Gastroesophageal sphincter (tissue), 4 donors: ENCODE results near the gene SIGLEC1. TPM values are rescaled to one million over a fixed set of nuclear protein-coding genes. Genes with fewer than 3 reads are reported as not detected.

Source experiments
- ATAC-seq: fragments of 150-250 bp; one replicate; pipeline ENCODE4 v1.9.1; 2016; ENCODE audit warnings: mild to moderate bottlenecking, moderate library complexity
- H3K27ac ChIP-seq, 4 donors: fragments of 200-600 bp; sonication (generic) in 3 of 4; 1 replicate in 3 of 4; 2 replicates in 1 of 4; pipeline ENCODE4 v1.5.1; 2016 to 2019
- H3K27me3 ChIP-seq: fragments of 200-600 bp; sonication (generic); one replicate; pipeline ENCODE4 v1.5.1; 2019
- H3K36me3 ChIP-seq, 2 donors: fragments of 200-600 bp; sonication (generic); one replicate each; pipeline ENCODE4 v1.5.1; 2019; ENCODE audit warnings: control low read depth in 1 of 2
- H3K4me1 ChIP-seq, 3 donors: fragments of 200-600 bp; sonication (generic); 1 replicate in 2 of 3; 2 replicates in 1 of 3; pipeline ENCODE4 v1.5.1; 2016 to 2019; ENCODE audit warnings: control low read depth in 2 of 3
- H3K4me3 ChIP-seq, 2 donors: fragments of 200-600 bp; sonication (generic); one replicate each; pipeline ENCODE4 v1.5.1; 2019; ENCODE audit warnings: mild to moderate bottlenecking in 1 of 2, moderate library complexity in 1 of 2
- H3K9me3 ChIP-seq, 3 donors: fragments of 200-600 bp; sonication (generic); one replicate each; pipeline ENCODE4 v1.5.1; 2017 to 2019; ENCODE audit warnings: control low read depth in 2 of 3
- EP300 ChIP-seq: sonication (generic); formaldehyde crosslinking; IDR thresholded peaks from one replicate; pipeline ENCODE4 v1.6.1; 2017; ENCODE audit warnings: antibody characterized with exemption, mild to moderate bottlenecking
- POLR2A ChIP-seq, 2 donors: fragments of 450-650 bp; IDR thresholded peaks; one replicate each; pipeline ENCODE4 v1.6.1; 2017; ENCODE audit warnings: antibody characterized with exemption in 2 of 2, mild to moderate bottlenecking in 2 of 2, moderate library complexity in 1 of 2
- POLR2AphosphoS5 ChIP-seq: sonication (generic); formaldehyde crosslinking; IDR thresholded peaks from one replicate; pipeline ENCODE4 v1.6.1; 2017; ENCODE audit warnings: antibody characterized with exemption
- WGBS, 2 donors: methylation state at CpG; one replicate each; pipeline ENCODE4 v1.1.5; 2018; ENCODE audit warnings: low coverage in 1 of 2; 5-methylcytosine and 5-hydroxymethylcytosine counted together
- total RNA-seq, 4 donors: library from RNA; depleted of rRNA; stranded (reverse); fragments of >200 nt; gene quantifications; one replicate each; pipeline ENCODE4 v1.1.0, GENCODE V29; 2016
- TF ChIP-seq, protein P1 (sequence below), 4 experiments: fragments of 200-600 bp in 2 of 4; fragments of 450-650 bp in 2 of 4; sonication (generic) in 1 of 4; IDR thresholded peaks; one replicate each; pipeline ENCODE4 v1.5.1; 2017 to 2019; ENCODE audit warnings: antibody characterized with exemption in 4 of 4, mild to moderate bottlenecking in 2 of 4, moderate library complexity in 2 of 4

SIGLEC1 gene
- total RNA-seq, 4 donors from 2014 or later = 10.1 to 17.2 (median 11.9) TPM

DNA sequence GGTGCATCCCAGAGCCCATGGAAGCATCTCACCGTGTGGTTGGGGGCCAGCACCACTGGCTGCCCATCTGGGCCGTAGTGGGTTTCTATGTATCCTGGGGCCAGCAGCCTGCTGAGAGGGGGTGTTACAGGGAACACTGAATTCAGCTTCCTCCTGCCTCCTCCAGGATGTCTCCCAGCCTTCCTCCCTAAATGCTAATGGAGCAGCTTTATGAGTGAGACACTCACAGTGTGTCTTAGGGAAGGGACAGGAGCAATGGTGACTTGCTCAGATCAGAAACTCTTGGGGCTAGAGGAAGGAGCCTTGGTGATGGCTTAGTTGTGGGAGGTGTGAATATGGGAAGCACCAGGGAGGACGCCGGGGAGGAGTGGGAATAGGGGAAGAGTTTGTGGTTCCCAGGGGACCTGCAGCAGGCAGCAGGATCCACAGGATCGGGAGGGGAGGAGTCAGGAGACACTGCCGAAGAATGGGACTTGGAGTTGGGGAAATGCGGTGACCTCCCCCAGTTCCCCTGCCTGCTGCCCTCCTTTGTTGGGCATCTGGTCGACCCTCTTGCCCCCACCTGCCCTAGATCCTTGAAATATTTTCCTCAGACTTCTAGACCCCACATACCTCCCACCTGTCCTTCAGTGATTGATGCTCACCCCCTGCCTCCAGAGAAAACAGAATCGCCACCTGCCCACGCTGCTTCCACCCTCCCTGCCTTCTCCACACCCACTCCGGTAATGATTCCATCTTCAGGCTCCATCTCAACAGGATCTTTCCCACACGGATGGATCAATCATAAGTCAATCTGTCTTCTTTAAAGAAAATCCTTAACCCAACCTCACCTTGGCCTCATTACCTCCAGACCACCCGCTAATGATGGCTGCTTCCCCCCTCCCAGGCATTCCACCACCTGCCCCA lies 37.2 kb downstream of the SIGLEC1 start:
- no peaks in the 10 kb centered on the region for H3K9me3 ChIP-seq
- peaks cover 0 to 55% of the 10 kb centered on the region in 2 donors for H3K36me3 ChIP-seq
- TF ChIP-seq, protein P1, sequence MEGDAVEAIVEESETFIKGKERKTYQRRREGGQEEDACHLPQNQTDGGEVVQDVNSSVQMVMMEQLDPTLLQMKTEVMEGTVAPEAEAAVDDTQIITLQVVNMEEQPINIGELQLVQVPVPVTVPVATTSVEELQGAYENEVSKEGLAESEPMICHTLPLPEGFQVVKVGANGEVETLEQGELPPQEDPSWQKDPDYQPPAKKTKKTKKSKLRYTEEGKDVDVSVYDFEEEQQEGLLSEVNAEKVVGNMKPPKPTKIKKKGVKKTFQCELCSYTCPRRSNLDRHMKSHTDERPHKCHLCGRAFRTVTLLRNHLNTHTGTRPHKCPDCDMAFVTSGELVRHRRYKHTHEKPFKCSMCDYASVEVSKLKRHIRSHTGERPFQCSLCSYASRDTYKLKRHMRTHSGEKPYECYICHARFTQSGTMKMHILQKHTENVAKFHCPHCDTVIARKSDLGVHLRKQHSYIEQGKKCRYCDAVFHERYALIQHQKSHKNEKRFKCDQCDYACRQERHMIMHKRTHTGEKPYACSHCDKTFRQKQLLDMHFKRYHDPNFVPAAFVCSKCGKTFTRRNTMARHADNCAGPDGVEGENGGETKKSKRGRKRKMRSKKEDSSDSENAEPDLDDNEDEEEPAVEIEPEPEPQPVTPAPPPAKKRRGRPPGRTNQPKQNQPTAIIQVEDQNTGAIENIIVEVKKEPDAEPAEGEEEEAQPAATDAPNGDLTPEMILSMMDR (IDR thresholded peaks at IDR 0.05) = no peak
- TF ChIP-seq POLR2AphosphoS5 = no peak
- TF ChIP-seq EP300 = no peak
- no peak for TF ChIP-seq POLR2A (IDR thresholded peaks at IDR 0.05)
- H3K4me1 ChIP-seq = peaks cover 0 to 54% (median 21%) of the 10 kb centered on the region in 3 donors
- no peak overlapping the region for H3K27ac ChIP-seq
- ATAC-seq = no peak
- H3K4me3 ChIP-seq = no peak overlapping the region
- H3K27me3 ChIP-seq = peaks cover 25% of the 10 kb centered on the region
- 53 to 66% methylated on average over 4 to 9 of the region's 13 CpGs for WGBS, 2 donors

DNA sequence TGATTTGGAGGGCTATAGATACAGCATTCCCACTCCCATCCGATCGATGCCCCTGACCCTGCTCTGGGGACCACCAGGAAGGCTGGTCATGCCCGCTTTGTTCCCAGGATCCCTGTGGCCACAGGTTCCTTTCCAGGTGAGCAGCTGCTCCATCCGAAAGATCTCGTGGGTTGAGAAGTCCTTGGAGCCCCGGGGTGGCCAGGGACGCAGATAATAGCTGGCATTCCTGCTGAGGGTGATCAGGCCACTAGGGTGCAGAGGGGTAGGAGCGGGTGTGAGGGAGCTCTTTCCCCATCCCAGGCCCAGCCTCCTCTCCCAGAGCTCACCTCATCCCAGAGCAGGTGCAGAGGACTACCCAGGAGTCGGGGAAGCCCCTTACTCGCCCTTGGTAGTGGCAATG lies 38.0 kb downstream of the SIGLEC1 start:
- Histone ChIP-seq H3K27me3 (peaks cover 25% of the 10 kb centered on the region), H3K4me1 (peaks cover 0 to 46% (median 20%) of the 10 kb centered on the region in 3 donors), H3K36me3 (peaks cover 0 to 63% of the 10 kb centered on the region in 2 donors), H3K4me3 (no peak overlapping the region), H3K27ac (no peak overlapping the region), H3K9me3 (no peaks in the 10 kb centered on the region)
- ATAC-seq = no peak
- TF ChIP-seq POLR2AphosphoS5 (no peak), EP300 (no peak), POLR2A (IDR thresholded peaks at IDR 0.05) (no peak)
- TF ChIP-seq, protein P1 (IDR thresholded peaks at IDR 0.05) = no peak
- WGBS, 2 donors = 94% methylated on average over 3 of the region's 10 CpGs; no CpG with 5 or more reads in 1 of the 2 donors

DNA sequence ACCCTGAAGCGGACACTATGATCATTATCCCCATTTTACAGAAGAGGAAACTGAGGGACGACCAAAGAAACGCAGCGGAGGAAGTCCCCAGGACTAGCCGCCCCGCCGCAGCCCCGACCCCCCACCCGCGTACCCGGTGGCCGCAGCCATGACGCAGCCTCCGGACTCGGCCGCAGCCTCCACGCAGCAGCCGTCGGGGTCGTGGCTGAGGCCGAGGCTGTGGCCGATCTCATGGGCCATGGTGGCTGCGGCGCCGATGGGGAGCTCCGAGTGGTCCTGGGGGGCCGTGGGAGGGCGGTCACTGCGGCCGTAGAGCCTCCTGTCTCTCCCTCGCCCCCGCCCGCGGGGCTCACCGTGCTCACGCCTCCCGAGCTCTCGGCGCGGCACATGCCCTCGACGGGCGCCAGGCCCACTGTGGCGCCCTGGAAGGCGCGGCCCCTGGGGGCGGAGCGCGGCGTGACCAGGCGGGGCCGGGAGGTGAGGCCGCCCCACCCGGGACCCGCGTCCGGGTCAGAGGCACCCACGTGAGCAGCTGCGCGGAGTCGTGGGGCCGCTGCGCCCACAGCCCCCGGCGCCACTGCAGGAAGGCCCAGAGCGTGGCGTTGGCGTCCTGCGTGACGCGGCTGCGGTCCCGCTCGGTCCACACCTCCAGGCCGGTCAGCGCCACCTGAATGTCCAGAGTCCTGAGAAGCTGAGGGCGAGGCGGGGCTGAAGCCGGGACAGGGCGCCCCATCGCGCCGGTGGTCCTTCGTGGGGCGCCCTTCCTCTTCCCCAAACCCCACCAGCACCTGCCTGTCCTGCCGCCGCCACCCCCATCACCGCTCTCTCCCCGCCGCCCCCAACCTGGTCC lies 39.0 kb downstream of the SIGLEC1 start:
- no peak for TF ChIP-seq EP300
- TF ChIP-seq POLR2AphosphoS5 = no peak
- no peak for TF ChIP-seq POLR2A (IDR thresholded peaks at IDR 0.05)
- TF ChIP-seq, protein P1 (IDR thresholded peaks at IDR 0.05) = no peak
- no peak for ATAC-seq
- Histone ChIP-seq H3K27me3 (peaks cover 25% of the 10 kb centered on the region), H3K4me1 (peaks cover 0 to 36% (median 17%) of the 10 kb centered on the region in 3 donors), H3K36me3 (peaks cover 0 to 69% of the 10 kb centered on the region in 2 donors), H3K27ac (no peak overlapping the region), H3K4me3 (no peak overlapping the region), H3K9me3 (no peaks in the 10 kb centered on the region)
- WGBS, 2 donors = 100% methylated on average over 1 of the region's 90 CpGs; no CpG with 5 or more reads in 1 of the 2 donors

DNA sequence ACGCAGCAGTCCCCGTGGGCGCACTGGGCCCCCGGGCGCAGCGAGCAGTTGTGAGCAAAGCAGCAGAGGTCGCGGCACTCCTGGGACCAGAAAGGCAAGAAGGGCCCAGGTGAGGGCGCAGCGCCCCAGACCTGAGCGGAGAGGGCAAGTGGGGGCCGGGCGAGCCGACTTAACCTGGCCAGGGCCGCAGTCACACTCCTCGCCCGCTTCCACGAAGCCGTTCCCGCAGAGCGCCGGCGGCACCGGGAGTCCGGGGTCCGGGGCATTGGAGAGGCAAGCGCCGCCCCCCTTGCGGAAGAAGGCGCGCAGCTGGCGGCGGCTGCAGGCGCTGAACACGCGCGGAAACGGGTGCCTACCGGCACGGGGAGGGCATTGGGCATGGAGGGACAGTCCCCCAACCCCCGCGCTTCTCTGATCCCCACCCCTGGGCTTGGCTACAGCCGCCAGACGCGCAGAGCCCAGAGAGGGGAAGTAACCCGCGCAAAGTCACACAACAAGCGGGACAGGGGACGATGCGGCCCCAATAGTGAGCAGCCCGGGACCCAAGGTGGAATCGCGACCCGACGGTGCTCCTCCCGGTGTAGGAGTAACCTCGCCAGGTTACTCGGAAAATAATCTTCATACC lies 39.7 kb downstream of the SIGLEC1 start:
- Histone ChIP-seq H3K4me1 (peaks cover 0 to 28% (median 9%) of the 10 kb centered on the region in 3 donors), H3K36me3 (peaks cover 0 to 74% of the 10 kb centered on the region in 2 donors), H3K27ac (no peak overlapping the region), H3K27me3 (peaks cover 25% of the 10 kb centered on the region), H3K4me3 (no peak overlapping the region), H3K9me3 (no peaks in the 10 kb centered on the region)
- TF ChIP-seq, protein P1 (IDR thresholded peaks at IDR 0.05) = no peak
- TF ChIP-seq POLR2AphosphoS5 (no peak), POLR2A (IDR thresholded peaks at IDR 0.05) (no peak), EP300 (no peak)
- no peak for ATAC-seq
- no CpG with 5 or more reads among the region's 58 CpGs for WGBS, 2 donors
